Measurements from ENCODE around the gene PLEKHG2.

DNA sequence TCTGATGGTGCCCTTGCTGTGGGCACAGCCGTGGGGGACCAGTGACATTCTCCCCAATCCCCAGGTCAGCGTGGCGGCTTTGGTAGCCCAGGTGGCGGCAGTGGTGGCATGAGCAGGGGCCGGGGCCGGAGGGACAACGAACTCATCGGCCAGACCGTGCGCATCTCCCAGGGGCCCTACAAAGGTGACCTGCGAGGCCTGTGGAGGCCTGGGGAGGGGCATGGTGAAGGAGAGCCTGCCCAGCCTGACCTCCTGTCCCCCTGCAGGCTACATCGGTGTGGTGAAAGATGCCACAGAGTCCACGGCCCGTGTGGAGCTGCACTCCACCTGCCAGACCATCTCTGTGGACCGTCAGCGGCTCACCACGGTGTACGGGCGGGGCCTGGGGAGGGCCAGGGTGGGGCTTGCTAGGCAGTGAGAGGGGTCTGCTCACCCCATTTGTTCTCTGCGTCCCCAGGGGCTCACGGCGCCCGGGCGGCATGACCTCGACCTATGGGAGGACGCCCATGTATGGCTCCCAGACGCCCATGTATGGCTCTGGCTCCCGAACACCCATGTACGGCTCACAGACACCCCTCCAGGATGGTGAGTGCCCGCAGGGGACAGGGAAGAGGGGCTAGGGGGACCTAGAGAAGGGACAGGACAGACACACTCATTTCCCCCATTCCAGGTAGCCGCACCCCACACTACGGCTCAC, 60.4 kb downstream of the PLEKHG2 start:
- TF ChIP-seq, protein P1, sequence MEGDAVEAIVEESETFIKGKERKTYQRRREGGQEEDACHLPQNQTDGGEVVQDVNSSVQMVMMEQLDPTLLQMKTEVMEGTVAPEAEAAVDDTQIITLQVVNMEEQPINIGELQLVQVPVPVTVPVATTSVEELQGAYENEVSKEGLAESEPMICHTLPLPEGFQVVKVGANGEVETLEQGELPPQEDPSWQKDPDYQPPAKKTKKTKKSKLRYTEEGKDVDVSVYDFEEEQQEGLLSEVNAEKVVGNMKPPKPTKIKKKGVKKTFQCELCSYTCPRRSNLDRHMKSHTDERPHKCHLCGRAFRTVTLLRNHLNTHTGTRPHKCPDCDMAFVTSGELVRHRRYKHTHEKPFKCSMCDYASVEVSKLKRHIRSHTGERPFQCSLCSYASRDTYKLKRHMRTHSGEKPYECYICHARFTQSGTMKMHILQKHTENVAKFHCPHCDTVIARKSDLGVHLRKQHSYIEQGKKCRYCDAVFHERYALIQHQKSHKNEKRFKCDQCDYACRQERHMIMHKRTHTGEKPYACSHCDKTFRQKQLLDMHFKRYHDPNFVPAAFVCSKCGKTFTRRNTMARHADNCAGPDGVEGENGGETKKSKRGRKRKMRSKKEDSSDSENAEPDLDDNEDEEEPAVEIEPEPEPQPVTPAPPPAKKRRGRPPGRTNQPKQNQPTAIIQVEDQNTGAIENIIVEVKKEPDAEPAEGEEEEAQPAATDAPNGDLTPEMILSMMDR (IDR thresholded peaks at IDR 0.05 in 4 of 5, conservative IDR thresholded peaks at IDR 0.05 in 1 of 5) = no peak
- no peak for TF ChIP-seq POLR2A (IDR thresholded peaks at IDR 0.05)
